Measurements from ENCODE around the gene NR5A2.

Gene NR5A2

DNA sequence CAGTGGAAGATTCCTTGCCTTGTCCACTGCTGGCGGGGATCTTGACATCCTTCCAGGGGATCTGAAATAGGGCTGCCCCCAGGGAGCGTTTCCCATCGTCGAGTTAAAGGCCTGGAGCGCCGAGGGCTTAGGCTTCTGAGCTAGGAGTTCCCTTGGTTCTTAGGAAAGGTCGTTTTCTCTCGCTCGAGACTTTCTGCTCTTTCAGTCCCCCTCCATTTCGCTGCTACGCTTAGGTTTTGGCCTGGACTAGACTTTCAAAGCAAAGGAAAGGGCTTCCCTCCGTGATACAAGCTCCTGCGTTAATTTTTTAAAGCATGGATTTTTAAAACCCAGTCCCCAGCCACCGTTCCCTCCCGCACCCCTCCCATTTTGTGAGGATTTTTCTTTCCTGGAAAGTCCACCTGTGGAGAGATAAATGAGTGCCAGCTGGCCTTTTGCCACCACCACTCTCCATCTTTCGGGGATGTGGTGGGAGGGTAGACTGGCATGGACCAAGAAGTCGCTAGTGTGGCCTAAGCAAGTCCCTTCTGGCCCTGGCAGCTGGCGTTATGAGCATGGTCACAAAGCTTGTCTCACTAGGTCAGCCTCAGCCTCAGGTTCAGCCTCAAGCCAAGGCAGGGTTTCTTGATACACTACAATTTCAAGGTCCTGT lies 9.2 kb downstream of the NR5A2 start:
- DNase-seq: no peak

DNA sequence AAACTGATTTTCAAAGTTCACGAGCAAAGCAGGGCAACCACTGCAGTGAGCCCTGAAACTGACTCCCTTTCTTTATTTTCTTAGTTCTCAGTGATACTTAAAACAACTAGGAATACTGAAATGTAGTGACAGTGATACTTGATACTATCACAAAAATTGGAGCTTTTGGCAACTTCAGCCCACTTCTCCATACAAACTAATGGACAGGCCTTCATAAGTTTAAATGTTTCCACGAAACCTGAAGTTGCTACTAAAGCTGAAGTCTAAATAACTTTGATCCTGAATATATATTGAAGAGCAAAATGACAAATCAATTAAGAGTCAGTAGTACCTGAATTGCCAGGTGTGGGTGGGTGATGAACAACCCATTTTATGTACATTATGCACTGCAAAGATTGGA lies 10.0 kb downstream of the NR5A2 start:
- DNase-seq: no peak

DNA sequence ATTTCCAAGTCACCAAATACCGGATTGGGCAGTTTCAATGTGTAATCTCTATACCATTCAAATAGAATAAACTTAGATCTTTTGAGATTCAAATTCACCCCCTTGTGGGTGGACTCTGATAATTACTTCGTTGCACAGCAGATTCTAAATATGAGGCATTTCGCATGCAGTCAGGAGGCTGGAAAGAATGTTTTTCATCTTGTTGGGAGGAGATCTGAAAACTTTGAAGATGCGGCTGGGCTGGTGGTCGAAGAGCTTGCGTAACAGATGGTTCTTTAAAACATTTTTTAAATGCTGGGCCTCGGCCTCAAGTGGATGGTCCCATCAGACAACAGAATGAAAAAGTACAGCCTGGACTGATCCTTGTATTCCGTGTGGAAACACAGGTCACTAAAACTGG lies 10.4 kb downstream of the NR5A2 start:
- no peak for DNase-seq

DNA sequence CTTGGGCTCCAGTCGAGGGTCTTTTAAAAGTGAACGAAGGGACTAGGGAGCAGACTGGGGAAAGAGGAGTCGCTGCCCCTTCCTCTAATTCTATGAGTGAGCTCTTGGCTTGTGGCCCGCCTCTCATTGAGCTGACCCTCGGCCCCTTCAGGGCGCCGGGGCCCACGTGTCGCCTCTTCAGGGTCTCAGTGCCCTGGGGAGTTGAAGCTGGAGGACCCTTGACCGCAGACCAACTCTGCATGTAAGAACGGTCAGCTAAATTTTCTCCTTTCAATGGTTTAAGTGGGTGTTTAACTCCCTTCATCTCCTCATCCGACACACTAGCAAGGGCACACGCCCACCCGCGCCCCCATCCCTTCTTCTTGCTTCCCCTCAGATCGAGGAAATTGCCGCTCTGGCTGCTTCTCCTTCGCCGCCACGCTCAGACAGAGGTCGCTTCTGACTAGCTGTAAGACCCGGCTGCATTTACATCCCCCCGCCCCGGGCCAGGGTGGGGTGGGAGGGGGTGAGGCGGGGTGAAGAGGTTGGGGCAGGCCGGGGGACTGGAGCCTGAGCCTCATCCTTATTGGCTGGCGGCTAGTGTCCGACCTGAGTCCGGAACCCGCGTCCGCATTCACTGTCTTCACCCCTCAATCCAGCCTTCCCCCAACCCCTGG lies 10.9 kb downstream of the NR5A2 start:
- no peak for DNase-seq

- no peak for DNase-seq
These were observed 11.7 kb downstream of the NR5A2 start for GRCh38 chr1:200038981-200039848.

- no peak for DNase-seq
These were observed 12.5 kb downstream of the NR5A2 start for GRCh38 chr1:200039849-200040474.

- DNase-seq: no peak
These were observed 13.1 kb downstream of the NR5A2 start for GRCh38 chr1:200040481-200041138.

GRCh38 chr1:200041337-200042118 lies 14.0 kb downstream of the NR5A2 start:
- no peak for DNase-seq

DNA sequence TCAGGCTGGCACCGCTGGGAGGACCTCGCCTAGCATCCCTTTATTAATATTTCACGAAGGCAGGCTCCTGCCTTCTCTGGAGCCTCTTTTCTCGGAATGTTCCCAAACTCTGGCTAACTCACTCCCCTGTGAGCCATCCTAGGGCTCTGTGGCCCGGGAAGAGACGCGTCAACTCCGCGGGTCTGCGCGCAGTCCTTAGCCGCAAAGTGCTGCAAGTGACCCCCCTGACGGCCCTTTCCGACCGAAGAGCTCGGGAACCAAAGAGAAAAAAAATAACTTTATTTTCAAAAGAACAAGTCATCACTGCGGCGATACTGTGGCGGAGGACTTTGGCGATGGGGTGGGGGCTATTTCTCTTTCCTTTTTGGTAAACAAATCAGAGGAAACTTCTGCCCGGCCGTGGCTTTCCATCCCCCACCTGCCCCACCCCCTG lies 14.6 kb downstream of the NR5A2 start:
- no peak for DNase-seq

DNA sequence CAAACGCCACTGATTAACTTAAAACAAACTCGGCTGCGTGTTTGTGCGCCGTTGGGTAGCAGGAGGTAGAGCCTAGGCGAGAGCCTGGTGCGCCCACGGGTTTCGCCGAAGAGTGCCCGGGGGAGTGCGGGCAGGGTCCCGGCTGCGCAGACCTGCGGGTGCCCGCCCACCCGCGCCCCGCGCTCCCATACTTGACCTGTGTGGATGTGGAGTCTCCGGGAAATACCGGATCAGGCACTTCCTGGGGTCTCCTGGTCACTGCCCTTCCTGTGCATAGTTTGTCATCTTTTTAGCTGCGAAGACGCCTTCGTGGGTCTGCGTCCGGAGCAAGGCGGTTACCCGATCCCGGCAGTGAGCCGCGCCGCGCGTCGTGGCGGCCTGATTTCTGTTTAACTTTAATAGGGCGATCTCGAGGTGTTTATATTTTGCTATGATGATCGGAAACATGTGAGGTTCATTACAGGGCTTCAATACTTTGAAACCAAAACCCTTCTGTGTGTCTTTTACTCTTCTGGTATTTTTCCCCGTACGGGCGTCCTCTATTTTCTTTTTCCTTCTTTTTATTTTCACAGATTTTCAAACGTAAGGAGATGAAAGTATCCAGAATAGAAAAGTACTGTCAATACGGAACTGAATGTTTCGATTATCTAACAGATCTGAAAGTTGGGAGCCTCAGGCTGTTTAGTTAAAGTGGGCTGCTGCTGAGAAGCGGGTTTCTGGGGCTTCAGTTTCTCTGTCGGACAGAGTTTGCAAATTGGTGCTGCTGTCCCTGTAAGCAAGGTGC lies 15.2 kb downstream of the NR5A2 start:
- DNase-seq: no peak

- DNase-seq: no peak
These were observed 15.8 kb downstream of the NR5A2 start for GRCh38 chr1:200043336-200043668.

DNA sequence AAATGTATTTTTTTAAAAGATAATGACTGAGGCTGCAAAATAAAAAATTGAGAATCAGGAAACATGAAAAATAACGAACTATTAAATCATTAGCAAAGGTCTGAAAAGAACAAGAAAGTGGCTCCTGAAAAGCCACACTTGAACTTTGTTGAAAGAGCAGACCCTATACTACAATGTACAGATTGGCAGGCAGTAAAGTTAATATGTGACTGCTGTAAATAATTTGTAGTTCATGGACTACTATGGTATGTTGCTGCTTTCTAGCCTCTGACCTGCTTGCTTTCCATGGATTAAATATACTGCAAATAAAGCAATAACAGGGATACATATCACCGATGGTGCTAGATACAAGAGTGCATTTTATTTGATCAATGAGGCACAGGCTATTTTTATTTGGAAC lies 18.6 kb downstream of the NR5A2 start:
- no peak for DNase-seq

- DNase-seq: no peak
These were observed 20.7 kb downstream of the NR5A2 start for GRCh38 chr1:200048244-200048643.

GRCh38 chr1:200049810-200050209 lies 22.3 kb downstream of the NR5A2 start:
- no peak for DNase-seq

- DNase-seq: no peak
These were observed 24.1 kb downstream of the NR5A2 start for GRCh38 chr1:200051620-200052019.

DNA sequence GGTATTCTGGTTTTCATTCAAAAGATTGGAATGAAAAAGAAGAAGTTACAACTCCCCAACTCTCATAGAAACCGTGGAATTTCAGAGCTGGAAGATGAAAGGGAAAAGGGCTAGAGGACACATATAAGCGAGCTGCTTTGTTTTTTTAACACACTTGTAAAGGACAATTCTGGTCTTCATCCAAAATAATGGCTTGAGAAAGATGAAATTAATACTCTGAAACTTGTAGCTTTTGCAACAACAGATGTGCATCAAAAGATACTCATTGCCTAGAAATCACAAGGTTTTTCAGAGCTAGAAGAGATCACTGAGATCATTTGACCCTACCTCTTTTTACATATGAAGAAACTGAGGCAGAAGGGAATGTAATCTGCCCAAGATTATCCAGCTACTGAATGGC lies 25.6 kb downstream of the NR5A2 start:
- DNase-seq: no peak

- DNase-seq: no peak
These were observed 26.1 kb downstream of the NR5A2 start for GRCh38 chr1:200053646-200054045.

GRCh38 chr1:200058341-200058740 lies 30.8 kb downstream of the NR5A2 start:
- no peak for DNase-seq

DNA sequence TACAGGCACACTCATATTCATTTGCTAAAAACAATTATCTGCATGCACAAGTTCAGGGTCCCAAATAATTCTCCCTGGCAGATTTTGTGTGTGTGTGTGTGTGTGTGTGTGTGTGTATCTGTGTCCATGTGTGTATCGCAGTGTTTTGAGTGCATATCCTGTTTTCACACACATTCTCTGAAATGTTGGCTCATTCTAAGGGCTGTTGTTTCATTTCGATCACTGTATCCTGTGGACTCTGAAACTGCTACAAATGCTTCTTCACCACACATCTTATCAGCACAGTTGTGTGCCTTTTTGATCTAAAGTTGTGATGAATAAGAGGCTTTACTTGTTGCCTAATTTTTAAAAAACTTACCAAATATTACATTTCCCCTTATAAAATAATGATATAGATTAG lies 34.6 kb downstream of the NR5A2 start:
- no peak for DNase-seq

GRCh38 chr1:200072636-200073285 lies 45.3 kb downstream of the NR5A2 start:
- no peak for DNase-seq

- DNase-seq: no peak
These were observed 45.8 kb downstream of the NR5A2 start for GRCh38 chr1:200073286-200073637.

All from NCI-H1417 treated with DMSO at 0.1 percent for 48 hours (cell line).